Adrenal gland (tissue), 12 donors: Measurements from ENCODE around the gene GRAMD1B. TPM values are rescaled to one million over a fixed set of nuclear protein-coding genes. Genes with fewer than 3 reads are reported as not detected.

ENCODE experiments used
- DNase-seq, 7 donors: peaks; one replicate each; pipeline ENCODE4 v3.0.0-alpha.2; 2019 to 2020
- H3K27ac ChIP-seq, 5 donors: fragments of 200-600 bp; sonication (generic) in 4 of 5; 1 replicate in 3 of 5; 2 replicates in 2 of 5; pipeline versions ENCODE4 v1.5.1 to v1.8.0; 2016 to 2020; ENCODE audit warnings: mild to moderate bottlenecking in 1 of 5
- H3K27me3 ChIP-seq: fragments of 200-600 bp; 2 replicates; pipeline ENCODE4 v1.8.0; 2021
- H3K36me3 ChIP-seq, 2 donors: fragments of 200-600 bp; replicated peaks in 1 of 2; 1 replicate in 1 of 2; 2 replicates in 1 of 2; pipeline versions ENCODE4 v1.5.1 to v1.8.0; 2018 to 2022
- H3K4me1 ChIP-seq, 2 donors: fragments of 200-600 bp; replicated peaks in 1 of 2; 1 replicate in 1 of 2; 2 replicates in 1 of 2; pipeline versions ENCODE4 v1.5.1 to v1.8.0; 2018 to 2021
- H3K4me3 ChIP-seq, 4 donors: fragments of 200-600 bp; sonication (generic) in 3 of 4; one replicate each; pipeline ENCODE4 v1.5.1; 2016 to 2018
- H3K9me3 ChIP-seq, 3 donors: fragments of 200-600 bp; sonication (generic) in 1 of 3; replicated peaks in 1 of 3; 1 replicate in 2 of 3; 2 replicates in 1 of 3; pipeline versions ENCODE4 v1.5.1 to v1.8.0; 2016 to 2021
- POLR2A ChIP-seq, 2 donors: fragments of 450-650 bp; IDR thresholded peaks; one replicate each; pipeline ENCODE4 v1.6.1; 2017; ENCODE audit warnings: antibody characterized with exemption in 2 of 2, mild to moderate bottlenecking in 2 of 2, moderate library complexity in 1 of 2
- WGBS, 4 donors: extraction: QIAGEN DNeasy Blood & Tissue Kit in 2 of 4; methylation state at CpG; one replicate each; pipeline versions ENCODE4 v1.1.5 to v1.1.7; 2013 to 2017; 5-methylcytosine and 5-hydroxymethylcytosine counted together
- intact Hi-C, 2 donors: fragments of 100-400 bp; cut with DNase I; formaldehyde crosslinking; loops; one replicate each; pipeline versions ENCODE4 v1.14.1 to v1.15.0; 2022 to 2023
- polyA plus RNA-seq, 3 donors: library from polyadenylated mRNA; stranded (reverse); fragments of 200-250 nt in 2 of 3; fragments of 350-450 nt in 1 of 3; fragmentation: Illumina TruSeq in 1 of 3; extraction: RNeasy Lipid Tissue Mini Kit (QIAGEN cat#74804) in 1 of 3; gene quantifications; one replicate each; pipeline ENCODE4 v1.2.3, GENCODE V29; 2013 to 2014
- total RNA-seq, 9 donors: library from RNA; depleted of rRNA in 4 of 9; stranded (reverse); fragments of >200 nt in 4 of 9; fragments of 120-200 nt in 1 of 9; fragmentation: NEBNext Ultra II Directional in 1 of 9; extraction: Animal tissue kit (Norgen Biotek cat#: 25700) in 1 of 9; gene quantifications; one replicate each; pipeline versions ENCODE4 v1.1.0 to v1.2.4, GENCODE V29; 2013 to 2023
- TF ChIP-seq, protein P1 (sequence below), 6 experiments: fragments of 450-650 bp in 4 of 6; fragments of 200-600 bp in 2 of 6; sonication (generic) in 1 of 6; IDR thresholded peaks; 1 replicate in 5 of 6; 2 replicates in 1 of 6; pipeline versions ENCODE4 v1.5.1 to v1.8.0; 2016 to 2021; ENCODE audit warnings: antibody characterized with exemption in 6 of 6, mild to moderate bottlenecking in 2 of 6, moderate library complexity in 1 of 6
- donor health status: healthy with polysubstance abuse.
- donor health status: Bipolar disorder and iron deficiency.
- donor health status: DM: yes; HTN: yes; CAD: no.
- donor health status: DM: no; HTN: no; CAD: no.
- donor health status: DM: no; HTN: no; CAD: no.
- donor health status: DM: yes; HTN: yes; CAD: no.

Gene GRAMD1B
- total and polyA plus RNA-seq, 12 donors = 101 to 1,898 (median 285) TPM

DNA sequence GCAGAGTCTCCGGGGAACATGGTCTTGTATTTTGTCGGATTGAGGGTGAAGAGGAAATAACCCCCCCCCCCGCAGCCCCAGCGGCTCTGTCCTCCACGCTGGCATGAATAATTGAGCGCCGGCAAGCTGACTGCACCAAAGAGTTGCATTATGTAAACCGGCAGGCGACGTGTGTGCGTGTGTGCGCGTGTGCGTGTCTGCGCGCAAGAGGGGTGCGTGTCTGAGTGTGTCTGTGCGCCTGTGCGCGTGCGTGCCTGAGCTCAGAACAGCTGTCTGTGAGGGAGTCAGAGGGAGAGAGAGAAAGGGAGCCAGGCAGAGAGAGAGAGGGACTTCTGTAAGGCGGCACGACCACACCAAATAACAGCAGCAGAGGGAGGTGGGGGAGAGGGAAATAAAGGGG is 129.9 kb downstream of the GRAMD1B start:
- Histone ChIP-seq H3K27ac (peak overlapping the region; percentile 67 to 92 (median 84)), H3K9me3 (no peaks in the 10 kb centered on the region), H3K4me3 (peak overlapping the region in 1 of 4 donors; percentile 38), H3K36me3 (no peaks in the 10 kb centered on the region), H3K27me3 (no peaks in the 10 kb centered on the region), H3K4me1 (peaks cover 48 to 72% of the 10 kb centered on the region in 2 donors)
- WGBS, 4 donors = 0 to 6% (median 4%) methylated on average over 4 to 23 of the region's 23 CpGs
- TF ChIP-seq, protein P1, sequence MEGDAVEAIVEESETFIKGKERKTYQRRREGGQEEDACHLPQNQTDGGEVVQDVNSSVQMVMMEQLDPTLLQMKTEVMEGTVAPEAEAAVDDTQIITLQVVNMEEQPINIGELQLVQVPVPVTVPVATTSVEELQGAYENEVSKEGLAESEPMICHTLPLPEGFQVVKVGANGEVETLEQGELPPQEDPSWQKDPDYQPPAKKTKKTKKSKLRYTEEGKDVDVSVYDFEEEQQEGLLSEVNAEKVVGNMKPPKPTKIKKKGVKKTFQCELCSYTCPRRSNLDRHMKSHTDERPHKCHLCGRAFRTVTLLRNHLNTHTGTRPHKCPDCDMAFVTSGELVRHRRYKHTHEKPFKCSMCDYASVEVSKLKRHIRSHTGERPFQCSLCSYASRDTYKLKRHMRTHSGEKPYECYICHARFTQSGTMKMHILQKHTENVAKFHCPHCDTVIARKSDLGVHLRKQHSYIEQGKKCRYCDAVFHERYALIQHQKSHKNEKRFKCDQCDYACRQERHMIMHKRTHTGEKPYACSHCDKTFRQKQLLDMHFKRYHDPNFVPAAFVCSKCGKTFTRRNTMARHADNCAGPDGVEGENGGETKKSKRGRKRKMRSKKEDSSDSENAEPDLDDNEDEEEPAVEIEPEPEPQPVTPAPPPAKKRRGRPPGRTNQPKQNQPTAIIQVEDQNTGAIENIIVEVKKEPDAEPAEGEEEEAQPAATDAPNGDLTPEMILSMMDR (IDR thresholded peaks at IDR 0.05) = no peak
- TF ChIP-seq POLR2A (IDR thresholded peaks at IDR 0.05) = peak; percentile 56 to 76
- DNase-seq = peak; percentile 70 to 93 (median 85)
- intact Hi-C loops = no loop called here

DNA sequence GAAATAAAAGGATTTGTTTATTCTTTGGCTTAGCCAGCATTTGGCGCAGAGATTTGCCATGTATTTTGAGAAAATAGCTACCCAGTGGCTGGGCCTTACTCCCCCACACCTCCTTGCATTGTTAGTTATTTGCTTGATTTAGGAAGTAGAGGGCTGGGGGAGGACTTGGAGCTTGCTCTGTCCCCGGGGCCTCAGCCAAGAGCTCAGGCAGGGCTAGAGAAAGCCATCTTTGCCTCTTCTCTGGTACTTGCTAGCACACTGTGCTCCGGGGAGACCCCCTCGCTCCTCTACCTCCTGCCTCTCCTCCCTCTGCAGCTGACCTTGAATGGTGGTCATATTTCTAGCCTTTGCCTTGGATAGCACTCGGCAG is 131.3 kb downstream of the GRAMD1B start:
- Histone ChIP-seq H3K36me3 (no peaks in the 10 kb centered on the region), H3K4me1 (peaks cover 57 to 86% of the 10 kb centered on the region in 2 donors), H3K4me3 (no peak overlapping the region), H3K9me3 (no peaks in the 10 kb centered on the region), H3K27me3 (no peaks in the 10 kb centered on the region), H3K27ac (peak overlapping the region; percentile 67 to 92 (median 84))
- intact Hi-C loops = no loop called here
- 37 to 46% (median 42%) methylated on average over 5 of the region's 5 CpGs for WGBS, 4 donors
- no peak for DNase-seq
- TF ChIP-seq, protein P1 (IDR thresholded peaks at IDR 0.05) = no peak
- no peak for TF ChIP-seq POLR2A (IDR thresholded peaks at IDR 0.05)

DNA sequence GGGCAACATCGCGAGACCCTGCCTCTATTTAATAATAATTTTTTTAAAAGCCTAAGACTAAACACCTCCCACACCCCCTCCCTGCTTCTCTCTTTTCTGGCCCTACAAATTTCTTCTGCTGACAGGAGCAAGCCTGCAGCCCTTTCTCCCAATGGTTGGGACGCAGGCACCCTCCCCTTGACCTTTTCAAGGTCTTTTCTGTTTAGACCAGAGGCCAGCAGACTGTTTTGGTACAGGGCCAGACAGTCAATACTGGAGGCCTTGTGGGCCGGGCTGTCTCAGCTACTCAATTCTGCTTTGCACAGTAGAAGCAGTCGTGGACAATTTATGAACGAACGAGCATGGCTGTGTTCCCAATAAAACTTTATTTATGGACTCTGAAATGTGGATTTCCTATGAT is 132.1 kb downstream of the GRAMD1B start:
- H3K36me3 ChIP-seq = no peaks in the 10 kb centered on the region
- DNase-seq = peak in 5 of 7 donors; percentile 54 to 71 (median 64)
- WGBS, 4 donors = 45 to 59% (median 46%) methylated on average over 7 of the region's 7 CpGs
- no peak overlapping the region for H3K4me3 ChIP-seq
- intact Hi-C loops = no loop called here
- H3K9me3 ChIP-seq = no peaks in the 10 kb centered on the region
- TF ChIP-seq, protein P1 (IDR thresholded peaks at IDR 0.05) = no peak
- TF ChIP-seq POLR2A (IDR thresholded peaks at IDR 0.05) = no peak
- no peaks in the 10 kb centered on the region for H3K27me3 ChIP-seq
- H3K27ac ChIP-seq = peak overlapping the region in 4 of 5 donors; percentile 84 to 92 (median 88)
- H3K4me1 ChIP-seq = peaks cover 64 to 94% of the 10 kb centered on the region in 2 donors

DNA sequence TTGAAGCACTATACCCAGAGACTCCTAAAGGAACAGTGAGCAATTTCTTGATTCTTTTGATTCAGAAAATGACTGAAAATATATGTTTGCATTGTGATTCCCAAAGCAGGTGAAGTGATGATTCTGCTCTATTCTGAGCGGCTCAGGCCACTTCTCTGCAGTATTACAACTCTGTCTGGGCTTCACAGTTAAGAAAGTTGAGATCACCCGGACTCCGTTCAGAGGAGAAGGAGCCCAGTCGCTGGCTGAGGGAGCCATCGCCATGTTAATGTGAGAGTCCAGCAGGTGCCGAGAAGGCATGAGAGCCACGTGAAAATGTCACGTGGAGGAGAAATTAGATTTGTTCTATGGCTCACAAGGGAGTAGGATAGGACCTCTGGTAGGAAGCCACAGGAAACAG is 132.8 kb downstream of the GRAMD1B start:
- Histone ChIP-seq H3K36me3 (no peaks in the 10 kb centered on the region), H3K4me3 (no peak overlapping the region), H3K27ac (peak overlapping the region in 3 of 5 donors; percentile 84 to 92 (median 91)), H3K4me1 (peaks cover 63 to 96% of the 10 kb centered on the region in 2 donors), H3K9me3 (no peaks in the 10 kb centered on the region), H3K27me3 (no peaks in the 10 kb centered on the region)
- DNase-seq = peak in 1 of 7 donors; percentile 20
- intact Hi-C loops = no loop called here
- WGBS, 4 donors = 62 to 78% (median 70%) methylated on average over 8 of the region's 8 CpGs
- TF ChIP-seq, protein P1 (IDR thresholded peaks at IDR 0.05) = no peak
- no peak for TF ChIP-seq POLR2A (IDR thresholded peaks at IDR 0.05)
